Astrocyte (in vitro differentiated cells and primary cell): ENCODE data around the gene DSN1.

Experiments used
- EZH2 ChIP-seq: IDR thresholded peaks from 2 replicates; pipeline ENCODE4 v1.6.1; 2012; ENCODE audit warnings: mild to moderate bottlenecking, low read length, inconsistent platforms; ENCODE audit not compliant: insufficient read depth
- TF ChIP-seq, protein P1 (sequence below): IDR thresholded peaks from 2 replicates; pipeline ENCODE4 v1.5.1; 2011; ENCODE audit warnings: low read depth, mild to moderate bottlenecking, inconsistent platforms, low read length, moderate library complexity; ENCODE audit not compliant: insufficient read depth

DNA sequence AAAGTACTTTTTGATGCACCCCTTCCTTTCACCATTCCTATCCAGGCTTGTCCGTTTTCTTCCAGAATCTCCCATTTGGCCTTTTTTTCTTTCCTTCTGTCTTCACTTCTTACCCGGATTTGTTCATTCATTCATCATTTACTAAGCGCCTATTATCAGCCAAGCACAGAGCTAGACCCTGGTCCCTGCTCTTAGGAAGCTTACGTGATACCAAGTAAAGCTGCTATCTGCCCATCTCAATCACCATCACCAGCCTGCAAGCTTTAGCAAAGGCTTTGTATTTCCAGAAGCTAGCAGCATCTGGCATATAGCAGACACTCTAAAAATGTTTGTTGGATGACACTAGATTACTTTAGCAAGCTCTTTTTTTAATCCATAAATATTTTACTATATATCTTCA is 32.5 kb downstream of the DSN1 start:
- TF ChIP-seq, protein P1, sequence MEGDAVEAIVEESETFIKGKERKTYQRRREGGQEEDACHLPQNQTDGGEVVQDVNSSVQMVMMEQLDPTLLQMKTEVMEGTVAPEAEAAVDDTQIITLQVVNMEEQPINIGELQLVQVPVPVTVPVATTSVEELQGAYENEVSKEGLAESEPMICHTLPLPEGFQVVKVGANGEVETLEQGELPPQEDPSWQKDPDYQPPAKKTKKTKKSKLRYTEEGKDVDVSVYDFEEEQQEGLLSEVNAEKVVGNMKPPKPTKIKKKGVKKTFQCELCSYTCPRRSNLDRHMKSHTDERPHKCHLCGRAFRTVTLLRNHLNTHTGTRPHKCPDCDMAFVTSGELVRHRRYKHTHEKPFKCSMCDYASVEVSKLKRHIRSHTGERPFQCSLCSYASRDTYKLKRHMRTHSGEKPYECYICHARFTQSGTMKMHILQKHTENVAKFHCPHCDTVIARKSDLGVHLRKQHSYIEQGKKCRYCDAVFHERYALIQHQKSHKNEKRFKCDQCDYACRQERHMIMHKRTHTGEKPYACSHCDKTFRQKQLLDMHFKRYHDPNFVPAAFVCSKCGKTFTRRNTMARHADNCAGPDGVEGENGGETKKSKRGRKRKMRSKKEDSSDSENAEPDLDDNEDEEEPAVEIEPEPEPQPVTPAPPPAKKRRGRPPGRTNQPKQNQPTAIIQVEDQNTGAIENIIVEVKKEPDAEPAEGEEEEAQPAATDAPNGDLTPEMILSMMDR, result no peak
- TF ChIP-seq EZH2, result no peak
